Measurements from ENCODE around the gene TULP4. TPM values are rescaled to one million over a fixed set of nuclear protein-coding genes. Genes with fewer than 3 reads are reported as not detected.

Gene TULP4
- total and polyA plus RNA-seq, 2 donors (not counting 1 experiment from before 2014, with no cell fraction given): 12.0 to 90.0 TPM

DNA sequence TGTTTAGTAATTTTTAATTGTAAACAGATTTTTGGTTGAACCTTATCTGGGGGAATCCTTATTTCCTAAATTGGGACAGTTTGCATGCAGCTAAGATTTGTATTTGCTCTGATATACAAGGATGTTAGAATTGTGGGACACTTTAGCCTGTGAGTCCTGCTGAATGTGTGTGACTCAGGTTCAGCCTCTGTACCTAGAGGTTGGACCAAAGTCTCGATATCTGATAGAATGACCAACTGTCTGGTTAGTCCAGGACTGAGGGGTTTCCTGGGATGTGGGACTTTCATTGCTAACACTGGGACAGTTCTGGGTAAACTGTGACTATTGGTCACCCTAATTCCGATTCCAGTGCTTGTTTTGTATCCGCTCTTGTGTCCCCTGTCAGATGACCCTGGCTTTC is 20.2 kb upstream of the TULP4 start:
- H3K4me1 Mint-ChIP-seq: peaks cover 62% of the 10 kb centered on the region
- WGBS (ENCODE audit: insufficient coverage): 100% methylated on average over 2 of the region's 3 CpGs
- intact Hi-C loops (cut with micrococcal nuclease): loop anchor here (5.0 to 10.0 kb wide), 2 partner anchors 35 to 353 kb away; partner anchors contain the start of gene DYNLT1

More for the DNA sequence above, 20.2 kb upstream of the TULP4 start:
- no peaks in the 10 kb centered on the region for H3K27me3 Mint-ChIP-seq
- Histone ChIP-seq H3K9me3 (ENCODE audit: control extremely low read depth in 1 of 3, control insufficient read depth in 2 of 3, insufficient read depth in 1 of 3, low read length in 2 of 3) (peaks cover 1 to 11% (median 5%) of the 10 kb centered on the region in 3 donors), H3K27ac (ENCODE audit: low read length in 2 of 2) (no peak overlapping the region), H3K36me3 (replicated peaks in 1 of 2; ENCODE audit: control extremely low read depth in 1 of 2, control insufficient read depth in 1 of 2, extremely low read depth in 1 of 2, insufficient read depth in 2 of 2, low read length in 1 of 2) (peaks cover 0 to 2% of the 10 kb centered on the region in 2 experiments), H2AFZ (ENCODE audit: insufficient read depth, low read depth, low read length, poor library complexity, severe bottlenecking) (no peak overlapping the region), H3K27me3 (replicated peaks in 1 of 4; ENCODE audit: control extremely low read depth in 1 of 4, control insufficient read depth in 3 of 4, insufficient read depth in 4 of 4, low read length in 3 of 4) (no peaks in the 10 kb centered on the region), H3K9ac (ENCODE audit: low read length) (no peak overlapping the region), H3K79me2 (ENCODE audit: control insufficient read depth, insufficient read depth, low read length) (peaks cover 46% of the 10 kb centered on the region), H4K20me1 (ENCODE audit: control insufficient read depth, insufficient read depth, low read length, poor library complexity, severe bottlenecking) (no peaks in the 10 kb centered on the region), H3K4me2 (replicated peaks; ENCODE audit: low read depth, low read length, poor library complexity, severe bottlenecking) (peak overlapping the region; percentile 42), H3K4me1 (ENCODE audit: control insufficient read depth in 2 of 2, insufficient read depth in 2 of 2, low read length in 2 of 2) (peaks cover 48 to 53% of the 10 kb centered on the region in 2 donors), H3K4me3 (ENCODE audit: control extremely low read depth in 1 of 5, extremely low read depth in 1 of 5, insufficient read depth in 1 of 5, low read depth in 2 of 5, low read length in 4 of 5) (peak overlapping the region in 1 of 5 experiments; percentile 1)
- H3K4me3 Mint-ChIP-seq: peak overlapping the region; percentile 13
- ChIA-PET POLR2A (interaction anchor here (1.0 kb wide), 1 partner anchor 9 kb away, joined by 3 read pairs; no protein-coding TSS in a partner anchor), CTCF (no interaction called here)
- ATAC-seq (ENCODE audit: low read depth): no peak
- TF ChIP-seq EZH2 (IDR thresholded peaks at IDR 0.05; ENCODE audit: borderline replicate concordance, insufficient read depth, low read depth, low read length, poor library complexity, severe bottlenecking) (no peak), CTCF (IDR thresholded peaks at IDR 0.05) (no peak)
- no peak for DNase-seq
- H3K9me3 Mint-ChIP-seq (ENCODE audit: insufficient read depth): peaks cover 4% of the 10 kb centered on the region
- no peak overlapping the region for H3K27ac Mint-ChIP-seq
